GM20000 (cell line): ENCODE results near the gene RPRD1A.

Experiments
- DNase-seq: peaks from one replicate; pipeline ENCODE4 v3.0.0; 2012; ENCODE audit warnings: low spot score
- TF ChIP-seq, protein P1 (sequence below): IDR thresholded peaks from 2 replicates; pipeline ENCODE4 v1.5.1; 2012; ENCODE audit warnings: mild to moderate bottlenecking, control low read depth; ENCODE audit errors: extremely low read depth, missing control alignments

The RPRD1A gene

DNA sequence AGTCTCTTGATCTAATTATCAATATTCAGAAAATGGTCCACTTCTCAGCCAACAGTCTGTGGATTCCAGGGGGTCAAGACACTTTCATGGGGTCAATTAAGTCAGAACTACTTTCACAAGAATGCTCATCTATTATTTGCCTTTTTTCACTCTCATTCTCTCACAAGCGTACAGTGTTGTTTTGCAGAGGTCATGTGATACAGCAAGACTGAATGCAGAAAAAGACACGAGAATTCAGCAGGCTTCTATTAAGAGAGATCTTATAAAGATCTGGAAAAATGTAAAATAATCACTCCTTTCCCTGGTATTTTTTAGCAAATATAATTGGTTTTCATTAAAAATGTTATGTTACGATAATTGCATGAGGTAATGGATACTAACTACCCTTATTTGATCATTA lies 8.7 kb downstream of the RPRD1A start:
- DNase-seq, result no peak
- TF ChIP-seq, protein P1, sequence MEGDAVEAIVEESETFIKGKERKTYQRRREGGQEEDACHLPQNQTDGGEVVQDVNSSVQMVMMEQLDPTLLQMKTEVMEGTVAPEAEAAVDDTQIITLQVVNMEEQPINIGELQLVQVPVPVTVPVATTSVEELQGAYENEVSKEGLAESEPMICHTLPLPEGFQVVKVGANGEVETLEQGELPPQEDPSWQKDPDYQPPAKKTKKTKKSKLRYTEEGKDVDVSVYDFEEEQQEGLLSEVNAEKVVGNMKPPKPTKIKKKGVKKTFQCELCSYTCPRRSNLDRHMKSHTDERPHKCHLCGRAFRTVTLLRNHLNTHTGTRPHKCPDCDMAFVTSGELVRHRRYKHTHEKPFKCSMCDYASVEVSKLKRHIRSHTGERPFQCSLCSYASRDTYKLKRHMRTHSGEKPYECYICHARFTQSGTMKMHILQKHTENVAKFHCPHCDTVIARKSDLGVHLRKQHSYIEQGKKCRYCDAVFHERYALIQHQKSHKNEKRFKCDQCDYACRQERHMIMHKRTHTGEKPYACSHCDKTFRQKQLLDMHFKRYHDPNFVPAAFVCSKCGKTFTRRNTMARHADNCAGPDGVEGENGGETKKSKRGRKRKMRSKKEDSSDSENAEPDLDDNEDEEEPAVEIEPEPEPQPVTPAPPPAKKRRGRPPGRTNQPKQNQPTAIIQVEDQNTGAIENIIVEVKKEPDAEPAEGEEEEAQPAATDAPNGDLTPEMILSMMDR, result no peak

DNA sequence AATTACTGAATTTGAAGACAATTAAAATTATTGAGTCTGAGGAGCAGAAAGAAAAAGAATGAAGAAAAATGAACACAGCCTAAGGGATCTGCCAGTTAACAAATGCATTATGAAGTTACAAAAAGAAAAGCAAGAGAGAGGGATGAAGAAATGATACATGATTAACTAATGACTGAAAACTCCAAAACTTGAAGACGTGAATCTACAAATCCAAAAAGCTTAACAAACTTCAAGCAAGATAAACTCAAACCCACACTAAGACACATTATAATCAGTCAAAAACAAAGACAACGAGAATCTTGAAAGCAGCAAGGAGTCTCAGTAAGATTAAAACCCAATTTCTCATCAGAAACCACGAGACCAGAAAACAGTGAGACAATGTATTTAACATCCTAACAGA lies 15.6 kb downstream of the RPRD1A start:
- DNase-seq, result no peak
- TF ChIP-seq, protein P1, result no peak

DNA sequence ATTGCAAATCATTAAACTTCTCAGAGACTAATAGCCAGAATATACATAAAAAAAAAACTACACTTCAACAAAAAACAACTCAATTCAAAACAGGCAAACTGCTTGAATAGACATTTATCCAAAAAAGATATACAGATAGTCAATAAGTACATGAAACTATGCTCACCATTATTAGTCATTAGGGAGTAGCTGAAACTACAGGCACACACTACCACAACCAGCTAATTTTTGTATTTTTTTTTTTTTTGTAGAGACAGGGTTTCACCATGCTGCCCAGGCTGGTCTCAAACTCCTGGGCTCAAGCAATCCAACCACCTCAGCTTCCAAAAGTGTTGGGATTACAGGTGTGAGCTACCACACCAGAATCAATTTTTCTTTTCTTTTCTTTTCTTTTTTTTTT lies 16.9 kb downstream of the RPRD1A start:
- DNase-seq, result no peak

DNA sequence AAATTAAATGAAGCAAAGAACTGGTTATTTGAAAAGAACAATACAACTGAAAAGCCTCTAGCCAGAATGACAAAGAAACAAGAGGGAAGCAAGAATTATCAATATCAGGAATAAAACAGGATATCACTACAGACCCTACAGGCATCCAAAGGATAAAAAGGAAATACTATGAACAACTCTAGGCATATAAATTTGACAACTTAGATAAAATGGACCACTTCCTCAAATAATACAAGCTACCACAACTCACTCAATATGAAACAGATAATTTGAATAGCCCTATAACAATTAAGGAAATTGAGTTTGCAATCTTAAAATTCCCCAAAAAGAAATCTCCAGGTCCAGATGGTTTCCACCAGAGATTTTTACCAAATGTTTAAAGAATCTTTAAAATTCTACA lies 19.8 kb downstream of the RPRD1A start:
- TF ChIP-seq, protein P1, result no peak
- no peak for DNase-seq

More for the DNA sequence above, 16.9 kb downstream of the RPRD1A start:
- TF ChIP-seq, protein P1, result no peak

DNA sequence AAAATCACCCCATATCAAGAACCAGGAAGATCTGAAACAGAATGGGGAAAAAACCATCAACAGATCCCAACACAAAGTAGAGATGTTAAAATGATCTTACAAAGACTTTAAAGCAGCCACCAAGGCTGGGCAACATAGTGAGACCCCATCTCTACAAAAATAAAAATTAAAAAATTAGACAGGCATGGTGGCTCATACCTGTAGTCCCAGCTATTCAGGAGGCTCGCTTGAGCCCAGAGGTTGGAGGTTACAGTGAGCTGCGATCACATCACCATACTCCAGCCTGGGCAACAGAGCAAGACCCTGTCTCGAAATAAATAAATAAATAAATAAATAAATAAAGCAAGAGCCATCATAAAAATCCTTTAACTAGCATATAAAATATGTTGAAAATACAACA lies 20.5 kb downstream of the RPRD1A start:
- TF ChIP-seq, protein P1, result no peak
- DNase-seq, result no peak

DNA sequence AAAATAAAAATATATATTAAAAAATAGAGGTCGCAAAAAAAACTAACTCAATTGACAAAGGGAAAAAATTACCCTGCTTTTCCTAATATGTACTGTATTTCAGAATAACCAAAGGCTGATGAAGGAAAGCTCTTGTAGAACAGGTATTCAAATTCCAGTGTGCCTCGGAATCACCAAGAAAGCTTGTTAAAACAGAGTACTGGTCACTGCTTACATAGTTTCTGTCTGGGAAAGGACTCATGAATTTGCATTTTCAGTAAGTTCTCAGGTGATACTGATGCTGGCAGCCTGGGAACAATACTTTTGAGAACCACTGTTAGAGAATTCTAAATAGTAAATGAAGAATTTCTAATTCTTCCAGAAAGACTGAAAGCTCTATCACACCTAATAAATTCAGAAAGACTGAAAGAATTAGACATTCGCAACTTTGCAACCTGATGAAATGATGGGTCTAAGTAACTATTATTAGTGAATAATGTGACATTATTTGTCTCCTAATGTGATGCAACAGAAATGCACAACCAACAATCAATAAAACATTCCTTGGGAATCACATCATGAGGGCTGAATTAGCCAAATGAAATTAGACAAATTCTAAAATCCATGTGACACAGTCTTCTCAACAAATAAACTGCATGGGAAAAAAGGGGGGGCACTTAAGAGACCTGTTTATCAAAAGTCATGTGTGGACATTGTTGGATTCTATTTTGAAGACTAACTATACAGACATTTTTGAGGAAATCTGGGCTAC lies 21.9 kb downstream of the RPRD1A start:
- DNase-seq, result no peak
- TF ChIP-seq, protein P1, result no peak

DNA sequence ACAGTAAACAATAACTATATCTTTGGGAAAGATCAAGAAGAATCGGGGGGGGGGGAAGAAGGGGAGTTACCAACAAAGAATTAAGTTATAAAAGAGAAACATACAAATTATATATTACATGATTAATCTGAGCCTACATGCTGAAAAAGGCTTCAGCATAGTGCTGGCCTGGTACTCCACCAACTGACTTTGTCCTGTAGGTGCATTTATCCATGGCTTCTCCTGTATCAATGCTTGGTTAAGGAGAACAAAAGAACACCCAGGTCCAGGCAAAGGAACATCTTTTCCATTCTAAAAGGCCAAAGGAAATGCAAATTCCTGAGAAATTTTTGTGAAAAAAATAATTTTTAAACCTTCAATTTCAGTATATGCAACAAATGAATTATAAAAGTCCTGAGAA lies 24.2 kb downstream of the RPRD1A start:
- TF ChIP-seq, protein P1, result no peak
- no peak for DNase-seq
